Esophagus (tissue), 2 donors: ENCODE data around the gene SELP. TPM values are rescaled to one million over a fixed set of nuclear protein-coding genes. Genes with fewer than 3 reads are reported as not detected.

Experiments
- H3K27ac ChIP-seq, 2 donors: one replicate each; pipeline ENCODE4 v1.5.1; 2013; ENCODE audit warnings: low read depth in 2 of 2, mild to moderate bottlenecking in 2 of 2, inconsistent platforms in 1 of 2, low read length in 1 of 2, moderate library complexity in 1 of 2
- H3K27me3 ChIP-seq, 2 donors: one replicate each; pipeline ENCODE4 v1.6.1; 2013; ENCODE audit warnings: low read length in 2 of 2, control low read depth in 1 of 2, mild to moderate bottlenecking in 1 of 2; ENCODE audit not compliant: insufficient read depth in 2 of 2, control insufficient read depth in 1 of 2
- H3K36me3 ChIP-seq, 2 donors: one replicate each; pipeline ENCODE4 v1.6.1; 2013; ENCODE audit warnings: low read length in 1 of 2; ENCODE audit not compliant: control insufficient read depth in 2 of 2, insufficient read depth in 2 of 2
- H3K4me1 ChIP-seq, 2 donors: one replicate each; pipeline ENCODE4 v1.6.1; 2013; ENCODE audit warnings: low read length in 1 of 2; ENCODE audit not compliant: control insufficient read depth in 2 of 2, insufficient read depth in 2 of 2
- H3K4me3 ChIP-seq, 2 donors: one replicate each; pipeline ENCODE4 v1.5.1; 2013; ENCODE audit warnings: low read length in 2 of 2, mild to moderate bottlenecking in 2 of 2, low read depth in 1 of 2, moderate library complexity in 1 of 2
- H3K9me3 ChIP-seq, 2 donors: one replicate each; pipeline ENCODE4 v1.6.1; 2013; ENCODE audit warnings: mild to moderate bottlenecking in 2 of 2, low read depth in 1 of 2, low read length in 1 of 2, moderate library complexity in 1 of 2; ENCODE audit not compliant: control insufficient read depth in 2 of 2, insufficient read depth in 1 of 2
- WGBS, 2 donors: extraction: QIAGEN DNeasy Blood & Tissue Kit; methylation state at CpG; one replicate each; pipeline ENCODE4 v1.1.7; 2013; 5-methylcytosine and 5-hydroxymethylcytosine counted together
- polyA plus RNA-seq, 2 donors: library from polyadenylated mRNA; stranded (reverse); fragments of 200-250 nt; gene quantifications; one replicate each; pipeline ENCODE4 v1.2.3, GENCODE V29; 2013
- donor health status: healthy with polysubstance abuse.
- donor health status: Bipolar disorder and iron deficiency.

The SELP gene
- polyA plus RNA-seq, 2 donors: 1.5 to 2.1 TPM

GRCh38 chr1:169653873-169654272, 23.9 kb upstream of the SELP start:
- H3K27ac ChIP-seq: no peak overlapping the region
- WGBS, 2 donors: 95 to 98% methylated on average over 2 of the region's 2 CpGs
- no peak overlapping the region for H3K4me3 ChIP-seq
- no peaks in the 10 kb centered on the region for H3K36me3 ChIP-seq
- no peaks in the 10 kb centered on the region for H3K4me1 ChIP-seq
- no peaks in the 10 kb centered on the region for H3K27me3 ChIP-seq
- peaks cover 0 to 4% of the 10 kb centered on the region in 2 donors for H3K9me3 ChIP-seq

GRCh38 chr1:169651035-169651434, 21.1 kb upstream of the SELP start:
- Histone ChIP-seq H3K27ac (no peak overlapping the region), H3K27me3 (no peaks in the 10 kb centered on the region), H3K4me1 (no peaks in the 10 kb centered on the region), H3K4me3 (no peak overlapping the region), H3K9me3 (no peaks in the 10 kb centered on the region), H3K36me3 (no peaks in the 10 kb centered on the region)
- WGBS, 2 donors: 70 to 73% methylated on average over 2 of the region's 2 CpGs

GRCh38 chr1:169650551-169650950, 20.6 kb upstream of the SELP start:
- no peak overlapping the region for H3K27ac ChIP-seq
- 31 to 39% methylated on average over 4 of the region's 4 CpGs for WGBS, 2 donors
- no peaks in the 10 kb centered on the region for H3K27me3 ChIP-seq
- no peaks in the 10 kb centered on the region for H3K36me3 ChIP-seq
- no peaks in the 10 kb centered on the region for H3K9me3 ChIP-seq
- no peak overlapping the region for H3K4me3 ChIP-seq
- no peaks in the 10 kb centered on the region for H3K4me1 ChIP-seq

GRCh38 chr1:169648709-169649108, 18.8 kb upstream of the SELP start:
- Histone ChIP-seq H3K4me1 (no peaks in the 10 kb centered on the region), H3K9me3 (no peaks in the 10 kb centered on the region), H3K36me3 (no peaks in the 10 kb centered on the region), H3K27me3 (no peaks in the 10 kb centered on the region), H3K4me3 (no peak overlapping the region), H3K27ac (no peak overlapping the region)
- 30 to 41% methylated on average over 1 of the region's 1 CpG for WGBS, 2 donors

- Histone ChIP-seq H3K27me3 (no peaks in the 10 kb centered on the region), H3K27ac (no peak overlapping the region), H3K9me3 (no peaks in the 10 kb centered on the region), H3K36me3 (no peaks in the 10 kb centered on the region), H3K4me3 (no peak overlapping the region), H3K4me1 (no peaks in the 10 kb centered on the region)
- WGBS, 2 donors: 67% methylated on average over 2 of the region's 2 CpGs
These were observed 18.3 kb upstream of the SELP start for GRCh38 chr1:169648187-169648586.

- no peaks in the 10 kb centered on the region for H3K36me3 ChIP-seq
- H3K4me3 ChIP-seq: no peak overlapping the region
- no peaks in the 10 kb centered on the region for H3K4me1 ChIP-seq
- no peaks in the 10 kb centered on the region for H3K27me3 ChIP-seq
- H3K9me3 ChIP-seq: no peaks in the 10 kb centered on the region
- no peak overlapping the region for H3K27ac ChIP-seq
These were observed 17.6 kb upstream of the SELP start for GRCh38 chr1:169647512-169647911.

- 43 to 56% methylated on average over 3 of the region's 3 CpGs for WGBS, 2 donors
- Histone ChIP-seq H3K9me3 (no peaks in the 10 kb centered on the region), H3K4me3 (no peak overlapping the region)
These were observed 14.4 kb upstream of the SELP start for GRCh38 chr1:169644297-169644696.

GRCh38 chr1:169634877-169635276, 5.0 kb upstream of the SELP start:
- Histone ChIP-seq H3K27me3 (no peaks in the 10 kb centered on the region), H3K36me3 (no peaks in the 10 kb centered on the region), H3K4me3 (no peak overlapping the region), H3K4me1 (no peaks in the 10 kb centered on the region), H3K27ac (no peak overlapping the region), H3K9me3 (peaks cover 8% of the 10 kb centered on the region in 2 donors)
- WGBS, 2 donors: 73 to 79% methylated on average over 1 of the region's 1 CpG

More at GRCh38 chr1:169644297-169644696, 14.4 kb upstream of the SELP start:
- Histone ChIP-seq H3K27me3 (no peaks in the 10 kb centered on the region), H3K4me1 (no peaks in the 10 kb centered on the region), H3K27ac (no peak overlapping the region), H3K36me3 (no peaks in the 10 kb centered on the region)

- Histone ChIP-seq H3K27me3 (no peaks in the 10 kb centered on the region), H3K9me3 (peaks cover 8% of the 10 kb centered on the region in 2 donors), H3K4me1 (no peaks in the 10 kb centered on the region), H3K36me3 (no peaks in the 10 kb centered on the region), H3K27ac (no peak overlapping the region), H3K4me3 (no peak overlapping the region)
- 81 to 88% methylated on average over 1 of the region's 1 CpG for WGBS, 2 donors
These were observed 4.2 kb upstream of the SELP start for GRCh38 chr1:169634145-169634544.

- H3K4me3 ChIP-seq: no peak overlapping the region
- peaks cover 5 to 8% of the 10 kb centered on the region in 2 donors for H3K9me3 ChIP-seq
- H3K27me3 ChIP-seq: no peaks in the 10 kb centered on the region
- H3K4me1 ChIP-seq: no peaks in the 10 kb centered on the region
- no peaks in the 10 kb centered on the region for H3K36me3 ChIP-seq
- H3K27ac ChIP-seq: no peak overlapping the region
- 76 to 78% methylated on average over 3 of the region's 3 CpGs for WGBS, 2 donors
These were observed 1.3 kb upstream of the SELP start for GRCh38 chr1:169631249-169631648.
